Tibial nerve (tissue), 3 donors: ENCODE measurements around the gene TRAF7.

ENCODE experiments used
- CTCF ChIP-seq, 5 experiments: fragments of 200-600 bp in 3 of 5; fragments of 450-650 bp in 2 of 5; sonication (generic) in 3 of 5; IDR thresholded peaks; one replicate each; pipeline ENCODE4 v1.5.1; 2016 to 2019; ENCODE audit warnings: antibody characterized with exemption in 5 of 5, mild to moderate bottlenecking in 3 of 5, moderate library complexity in 2 of 5
- POLR2A ChIP-seq, 2 donors: fragments of 450-650 bp; IDR thresholded peaks; one replicate each; pipeline ENCODE4 v1.6.1; 2017; ENCODE audit warnings: antibody characterized with exemption in 2 of 2, mild to moderate bottlenecking in 2 of 2, moderate library complexity in 2 of 2

GRCh38 chr16:2214719-2214968, 59.1 kb downstream of the TRAF7 start, which contains the start of gene PGP:
- TF ChIP-seq CTCF (IDR thresholded peaks at IDR 0.05) (no peak), POLR2A (IDR thresholded peaks at IDR 0.05) (peak in 1 of 2 donors; percentile 42)
